HG03575 (cell line): ENCODE measurements around the gene KRTAP3-1.
"Not testable (repeated sequence)": the region's sequence is repeated elsewhere in the genome, so short reads cannot be mapped to it uniquely, and the experiment has no call there.

ENCODE experiments used
- ATAC-seq: cut with Tn5 transposase; IDR thresholded peaks from one replicate; pipeline ENCODE4 v1.9.1; 2021; ENCODE audit not compliant: unreplicated experiment, insufficient number of reproducible peaks, low FRiP score; ENCODE audit errors: extremely low read depth

The KRTAP3-1 gene

DNA sequence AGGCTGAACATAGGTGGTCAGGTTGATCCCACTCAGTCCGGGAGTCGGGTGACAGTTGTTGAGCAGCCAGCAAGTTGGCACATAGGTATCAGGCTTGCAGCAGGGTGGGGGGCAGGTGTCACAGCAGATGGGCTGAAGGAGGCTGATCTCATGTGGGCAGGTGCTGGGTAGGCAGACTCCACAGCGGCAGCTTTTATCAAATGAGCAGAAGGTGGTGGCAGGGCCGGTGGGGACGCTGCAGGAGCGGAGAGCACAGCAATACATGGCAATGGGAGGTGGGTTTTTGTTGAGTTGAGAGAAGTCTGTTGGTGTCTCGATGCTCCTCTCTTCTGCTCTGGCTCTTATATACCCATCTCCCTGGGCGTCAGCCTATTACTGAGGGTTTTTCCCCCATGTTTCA is at the start of gene KRTAP3-1:
KRTAP3-1 (minus strand) TSS at position 318 of the 400 bp plus-strand sequence; CDS start at position 264, 54 bp downstream.
- ATAC-seq: no peak

DNA sequence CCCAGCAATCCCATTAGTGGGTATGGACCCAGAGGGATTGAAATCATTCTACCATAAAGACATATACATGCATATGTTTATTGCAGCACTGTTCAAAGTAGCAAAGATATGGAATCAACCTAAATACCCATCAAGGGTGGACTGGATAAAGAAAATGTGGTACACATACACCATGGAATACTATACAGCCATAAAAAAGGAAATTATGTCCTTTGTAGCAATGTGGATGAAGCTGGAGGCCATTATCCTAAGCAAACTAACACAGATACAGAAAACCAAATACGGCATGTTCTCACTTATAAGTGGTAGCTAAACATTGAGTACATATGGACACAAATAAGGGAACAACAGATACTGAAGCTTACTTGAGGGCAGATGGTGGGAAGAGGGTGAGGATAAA is 48.6 kb upstream of the KRTAP3-1 start:
- no peak for ATAC-seq

DNA sequence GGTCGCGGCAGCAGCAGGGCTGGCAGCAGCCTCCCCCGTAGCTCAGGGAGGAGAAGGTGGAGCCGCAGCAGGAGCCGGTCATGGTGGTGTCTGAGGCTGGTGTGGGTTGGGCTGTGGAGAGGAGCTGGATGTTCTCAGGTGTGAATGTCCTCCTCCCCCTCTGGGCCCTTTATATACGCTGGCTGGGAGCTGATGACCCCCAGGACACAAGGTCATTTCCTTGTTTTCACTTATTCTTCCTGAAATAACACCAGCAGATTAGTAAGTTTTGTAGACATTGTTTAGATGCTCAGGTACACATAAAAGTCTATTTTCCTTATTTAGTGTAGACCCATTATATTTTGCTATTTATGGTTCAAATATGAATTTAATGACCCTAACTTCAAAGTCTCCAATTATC is 46.2 kb upstream of the KRTAP3-1 start, which contains the start of gene KRTAP2-2:
KRTAP2-2 (minus strand) TSS at position 101 of the 400 bp plus-strand sequence; CDS start at position 82, 19 bp downstream.
- not testable (repeated sequence) for ATAC-seq

DNA sequence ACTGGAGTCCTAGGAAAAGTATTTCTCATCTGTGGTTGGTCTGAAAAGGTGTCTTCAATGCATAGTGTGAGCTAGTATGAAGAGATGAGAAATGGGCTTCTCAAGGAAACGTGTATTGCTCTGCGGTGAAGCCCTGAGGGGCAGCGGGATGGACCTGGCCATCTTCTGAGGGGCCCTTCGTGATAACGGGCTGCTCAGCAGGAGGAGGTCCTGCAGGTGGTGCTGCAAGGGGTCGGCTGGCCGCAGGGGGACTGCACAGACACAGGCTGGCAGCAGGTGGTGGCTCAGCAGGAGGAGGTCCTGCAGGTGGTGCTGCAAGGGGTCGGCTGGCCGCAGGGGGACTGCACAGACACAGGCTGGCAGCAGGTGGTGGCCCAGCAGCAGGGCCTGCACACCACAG is 45.6 kb upstream of the KRTAP3-1 start:
- ATAC-seq: not testable (repeated sequence)

DNA sequence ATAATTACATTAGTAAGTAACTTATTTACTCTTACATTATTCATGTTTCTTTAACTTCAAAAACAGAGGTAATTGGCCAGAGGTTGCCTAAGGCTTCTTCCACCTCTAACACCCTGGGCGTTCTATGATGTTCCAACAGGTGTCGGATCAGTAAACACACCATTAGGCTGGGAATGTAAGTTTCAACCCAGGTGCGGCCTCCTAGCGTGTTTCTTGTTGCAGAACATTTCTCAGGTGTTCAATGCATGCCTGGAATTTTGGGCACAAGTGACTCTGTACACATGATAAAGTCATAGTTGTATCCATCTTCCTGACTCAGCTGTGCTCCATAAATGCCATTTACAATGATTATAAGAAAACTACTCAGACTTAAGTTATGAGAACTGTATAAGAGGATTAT is 45.1 kb upstream of the KRTAP3-1 start:
- no peak for ATAC-seq

DNA sequence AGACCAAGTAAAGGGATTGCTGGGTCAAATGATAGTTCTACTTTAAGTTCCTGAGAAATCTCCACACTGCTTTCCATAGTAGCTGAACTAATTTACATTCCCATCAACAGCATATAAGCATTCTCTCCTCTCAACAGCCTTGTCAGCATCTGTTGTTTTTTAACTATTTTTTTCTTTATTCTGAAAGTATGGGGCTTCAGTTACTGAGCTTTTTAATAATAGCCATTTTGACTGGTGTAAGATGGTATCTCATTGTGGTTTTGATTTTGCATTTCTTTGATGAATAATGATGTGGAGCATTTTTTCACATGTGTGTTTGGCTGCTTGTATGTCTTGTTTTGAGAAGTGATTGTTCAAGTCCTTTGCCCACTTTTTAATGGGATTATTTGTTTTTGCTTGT is 43.6 kb upstream of the KRTAP3-1 start:
- no peak for ATAC-seq

DNA sequence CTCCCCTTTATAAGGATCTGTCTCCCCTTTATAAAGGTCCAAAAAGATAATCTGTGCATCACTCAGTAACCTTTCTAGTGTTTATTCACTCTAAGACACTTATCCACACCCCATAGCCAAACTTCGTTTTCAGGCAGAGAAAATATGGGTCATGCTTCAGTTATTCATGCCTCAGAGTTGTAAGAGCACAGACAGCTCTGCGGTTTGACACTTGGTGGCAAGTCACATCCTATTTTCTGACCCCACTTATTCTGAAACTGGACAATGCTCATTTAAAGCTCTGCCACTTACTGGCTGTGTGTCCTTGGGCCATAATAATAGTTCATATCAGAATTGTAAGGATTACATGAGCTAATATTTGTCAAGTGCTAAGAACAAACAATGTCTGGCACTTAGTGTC is 40.2 kb upstream of the KRTAP3-1 start:
- no peak for ATAC-seq

DNA sequence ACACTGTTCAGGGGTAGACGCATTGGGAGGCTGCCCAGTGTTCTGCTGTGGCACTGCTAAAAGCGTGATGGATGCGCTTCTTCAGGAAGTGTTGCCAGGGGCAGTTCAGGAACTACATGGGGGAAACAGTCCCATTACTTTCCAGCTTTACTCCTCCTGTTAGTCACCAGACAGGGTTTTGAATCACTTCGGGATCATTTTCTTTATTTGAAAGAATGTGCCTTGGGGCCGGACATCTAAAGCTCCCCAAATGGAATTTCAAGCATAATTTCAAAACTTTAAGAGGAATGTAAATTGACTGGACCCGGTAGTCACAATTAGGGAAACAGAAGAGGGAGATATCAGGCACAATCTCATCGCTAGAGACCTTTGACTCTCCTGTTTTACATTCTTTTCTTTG is 39.5 kb upstream of the KRTAP3-1 start:
- no peak for ATAC-seq

DNA sequence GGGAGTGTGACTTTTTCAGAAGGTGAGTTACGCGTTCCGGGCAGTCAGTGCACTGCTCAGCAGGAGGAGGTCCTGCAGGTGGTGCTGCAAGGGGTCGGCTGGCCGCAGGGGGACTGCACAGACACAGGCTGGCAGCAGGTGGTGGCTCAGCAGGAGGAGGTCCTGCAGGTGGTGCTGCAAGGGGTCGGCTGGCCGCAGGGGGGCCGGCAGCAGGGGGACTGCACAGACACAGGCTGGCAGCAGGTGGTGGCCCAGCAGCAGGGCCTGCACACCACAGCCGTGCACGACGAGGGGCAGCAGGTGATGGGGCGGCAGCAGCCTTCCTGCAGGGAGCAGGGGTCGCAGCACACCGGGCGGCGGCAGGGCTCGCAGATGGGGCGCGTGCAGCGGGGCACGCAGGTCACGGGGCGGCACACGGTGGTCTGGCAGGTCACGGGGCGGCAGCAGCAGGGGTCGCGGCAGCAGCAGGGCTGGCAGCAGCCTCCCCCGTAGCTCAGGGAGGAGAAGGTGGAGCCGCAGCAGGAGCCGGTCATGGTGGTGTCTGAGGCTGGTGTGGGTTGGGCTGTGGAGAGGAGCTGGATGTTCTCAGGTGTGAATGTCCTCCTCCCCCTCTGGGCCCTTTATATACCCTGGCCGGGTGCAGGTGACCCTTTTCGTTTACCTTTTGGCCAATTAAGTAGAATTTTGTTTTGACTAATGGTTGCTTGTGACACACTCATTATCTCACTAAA is 38.0 kb upstream of the KRTAP3-1 start, which contains the start of gene KRTAP2-1:
KRTAP2-1 (minus strand) TSS at position 582 of the 731 bp plus-strand sequence; CDS start at position 533, 49 bp downstream.
- not testable (repeated sequence) for ATAC-seq

DNA sequence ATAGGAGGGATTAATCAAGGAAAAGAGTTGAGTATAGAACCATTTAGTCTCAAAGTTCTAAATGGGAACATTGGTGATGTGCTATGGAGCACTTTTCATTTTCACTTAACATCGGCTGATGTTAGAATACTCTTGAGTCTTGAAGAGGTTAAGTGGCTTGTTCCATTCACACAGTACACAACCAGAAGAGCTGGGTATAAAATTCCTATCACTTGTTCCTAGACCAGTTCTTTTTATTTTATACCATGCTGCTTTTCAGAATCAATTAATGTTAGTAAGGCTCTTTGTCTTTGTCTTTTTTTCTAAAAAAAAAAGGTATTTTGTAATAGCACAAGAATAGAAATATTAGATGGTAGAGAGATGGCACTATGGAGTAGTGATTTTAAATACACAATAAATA is 34.0 kb upstream of the KRTAP3-1 start:
- ATAC-seq: no peak

DNA sequence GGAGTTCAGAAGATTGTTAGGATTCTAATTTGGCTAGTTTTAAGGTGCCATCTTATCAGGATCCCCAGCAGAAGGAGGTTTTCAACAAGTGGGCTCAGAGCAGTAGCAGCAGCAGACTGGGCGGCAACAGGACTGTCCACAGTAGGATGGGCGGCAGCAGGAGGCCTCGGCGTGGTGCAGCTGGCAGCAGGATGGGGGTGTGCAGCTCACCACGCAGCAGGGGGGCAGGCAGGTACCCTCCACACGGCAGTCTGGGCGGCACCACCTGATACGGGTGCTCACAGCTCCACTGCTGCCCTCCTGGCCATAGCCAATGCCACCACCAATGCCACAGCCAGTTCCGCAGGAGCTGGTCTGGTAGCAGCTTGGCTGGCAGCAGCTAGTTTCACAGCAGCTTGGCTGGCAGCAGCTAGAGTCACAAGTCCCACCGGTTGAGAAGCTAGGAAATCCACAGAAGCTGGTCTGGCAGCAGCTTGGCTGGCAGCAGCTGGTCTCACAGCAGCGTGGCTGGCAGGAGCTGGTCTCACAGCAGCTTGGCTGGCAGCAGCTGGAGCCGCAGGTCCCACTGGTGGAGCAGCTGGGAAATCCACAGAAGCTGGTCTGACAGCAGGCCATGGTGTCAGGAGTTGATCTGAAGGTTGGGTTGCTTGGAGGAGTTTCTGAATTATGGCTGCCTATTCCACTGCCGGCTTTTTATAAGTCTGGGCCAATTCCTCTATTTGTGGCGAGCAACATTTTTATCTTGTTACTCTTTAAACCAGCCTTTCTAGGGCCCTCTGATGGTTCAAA is 32.0 kb upstream of the KRTAP3-1 start, which contains the start of gene KRTAP1-1:
KRTAP1-1 (minus strand) TSS at position 668 of the 789 bp plus-strand sequence; CDS start at position 615, 53 bp downstream.
- not testable (repeated sequence) for ATAC-seq

DNA sequence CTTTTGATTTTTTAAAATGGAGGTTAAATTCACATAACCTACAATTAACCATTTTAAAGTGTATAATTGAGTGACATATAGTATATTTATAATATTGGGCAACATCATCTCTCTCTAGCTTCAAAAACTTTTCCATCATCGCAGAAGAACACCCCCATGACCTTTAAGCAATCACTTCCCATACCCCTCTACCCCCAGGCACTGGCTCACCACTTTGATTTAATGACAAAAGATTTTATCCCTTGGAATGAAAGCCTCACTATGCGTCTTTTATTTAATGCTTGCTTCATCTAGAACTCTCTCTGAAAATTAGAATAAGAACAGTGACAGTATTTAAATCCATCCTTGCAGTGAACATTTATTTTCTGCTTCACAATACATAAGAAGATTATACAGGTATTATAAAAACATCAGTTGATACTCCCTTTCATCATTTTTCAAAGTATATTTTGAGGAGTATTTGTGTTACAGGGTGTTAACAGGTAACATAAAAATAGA is 29.0 kb upstream of the KRTAP3-1 start:
- no peak for ATAC-seq

DNA sequence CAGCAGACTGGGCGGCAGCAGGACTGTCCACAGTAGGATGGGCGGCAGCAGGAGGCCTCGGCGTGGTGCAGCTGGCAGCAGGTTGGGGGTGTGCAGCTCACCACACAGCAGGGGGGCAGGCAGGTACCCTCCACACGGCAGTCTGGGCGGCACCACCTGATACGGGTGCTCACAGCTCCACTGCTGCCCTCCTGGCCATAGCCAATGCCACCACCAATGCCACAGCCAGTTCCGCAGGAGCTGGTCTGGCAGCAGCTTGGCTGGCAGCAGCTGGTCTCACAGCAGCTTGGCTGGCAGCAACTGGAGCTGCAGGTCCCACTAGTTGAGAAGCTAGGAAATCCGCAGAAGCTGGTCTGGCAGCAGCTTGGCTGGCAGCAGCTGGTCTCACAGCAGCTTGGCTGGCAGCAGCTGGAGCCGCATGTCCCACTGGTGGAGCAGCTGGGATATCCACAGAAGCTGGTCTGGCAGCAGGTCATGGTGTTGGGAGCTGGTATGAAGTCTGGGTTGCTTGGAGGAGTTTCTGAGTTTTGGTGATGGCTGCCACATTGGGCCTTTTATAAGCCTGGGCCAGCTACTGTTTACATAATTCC is 25.5 kb upstream of the KRTAP3-1 start, which contains the start of gene KRTAP1-3:
KRTAP1-3 (minus strand) TSS at position 529 of the 590 bp plus-strand sequence; CDS start at position 476, 53 bp downstream.
- not testable (repeated sequence) for ATAC-seq

DNA sequence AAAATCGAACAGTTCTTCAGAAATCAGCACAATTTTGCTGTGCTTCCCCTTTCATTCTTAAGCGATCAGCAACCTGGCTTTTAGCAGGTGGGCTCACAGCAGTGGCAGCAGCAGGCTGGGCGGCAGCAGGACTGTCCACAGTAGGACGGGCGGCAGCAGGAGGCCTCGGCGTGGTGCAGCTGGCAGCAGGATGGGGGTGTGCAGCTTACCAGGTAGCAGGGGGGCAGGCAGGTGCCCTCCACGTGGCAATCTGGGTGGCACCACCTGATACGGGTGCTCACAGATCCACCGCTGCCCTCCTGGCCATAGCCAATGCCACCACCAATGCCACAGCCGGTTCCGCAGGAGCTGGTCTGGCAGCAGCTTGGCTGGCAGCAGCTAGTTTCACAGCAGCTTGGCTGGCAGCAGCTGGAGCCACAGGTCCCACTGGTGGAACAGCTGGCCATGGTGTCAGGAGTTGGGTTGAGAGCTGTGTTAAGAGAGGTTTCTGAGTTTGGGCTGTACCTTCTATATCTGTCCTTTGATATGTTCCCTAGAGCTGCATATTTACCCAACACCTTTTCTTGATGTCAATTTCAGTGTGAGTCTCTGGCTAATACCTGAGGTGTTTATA is 20.8 kb upstream of the KRTAP3-1 start, which contains the start of gene KRTAP1-4:
KRTAP1-4 (minus strand) TSS at position 563 of the 613 bp plus-strand sequence; CDS start at position 446, 117 bp downstream.
- no peak for ATAC-seq

DNA sequence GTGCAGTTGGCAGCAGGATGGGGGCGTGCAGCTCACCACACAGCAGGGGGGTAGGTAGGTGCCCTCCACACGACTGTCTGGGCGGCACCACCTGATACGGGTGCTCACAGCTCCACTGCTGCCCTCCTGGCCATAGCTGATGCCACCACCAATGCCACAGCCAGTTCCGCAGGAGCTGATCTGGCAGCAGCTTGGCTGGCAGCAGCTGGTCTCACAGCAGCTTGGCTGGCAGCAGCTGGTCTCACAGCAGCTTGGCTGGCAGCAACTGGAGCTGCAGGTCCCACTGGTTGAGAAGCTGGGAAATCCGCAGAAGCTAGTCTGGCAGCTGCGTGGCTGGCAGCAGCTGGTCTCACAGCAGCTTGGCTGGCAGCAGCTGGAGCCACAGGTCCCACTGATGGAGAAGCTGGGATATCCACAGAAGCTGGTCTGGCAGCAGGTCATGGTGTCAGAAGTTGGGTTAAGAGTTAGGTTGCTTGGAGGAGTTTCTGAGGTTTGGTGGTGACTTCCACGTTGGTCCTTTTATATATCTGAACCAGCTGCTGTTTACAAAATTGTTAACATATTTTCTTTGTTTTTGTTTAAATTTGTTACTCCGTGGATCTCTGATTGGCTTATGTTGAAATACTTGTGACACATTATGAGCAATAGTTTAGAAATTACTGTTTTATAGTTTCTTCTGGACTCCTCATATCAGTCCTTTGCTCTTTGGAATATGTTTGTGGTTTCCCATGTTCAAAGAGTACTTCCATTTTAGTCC is 18.0 kb upstream of the KRTAP3-1 start, which contains the start of gene KRTAP1-5:
KRTAP1-5 (minus strand) TSS at position 494 of the 757 bp plus-strand sequence; CDS start at position 441, 53 bp downstream.
- ATAC-seq: no peak

DNA sequence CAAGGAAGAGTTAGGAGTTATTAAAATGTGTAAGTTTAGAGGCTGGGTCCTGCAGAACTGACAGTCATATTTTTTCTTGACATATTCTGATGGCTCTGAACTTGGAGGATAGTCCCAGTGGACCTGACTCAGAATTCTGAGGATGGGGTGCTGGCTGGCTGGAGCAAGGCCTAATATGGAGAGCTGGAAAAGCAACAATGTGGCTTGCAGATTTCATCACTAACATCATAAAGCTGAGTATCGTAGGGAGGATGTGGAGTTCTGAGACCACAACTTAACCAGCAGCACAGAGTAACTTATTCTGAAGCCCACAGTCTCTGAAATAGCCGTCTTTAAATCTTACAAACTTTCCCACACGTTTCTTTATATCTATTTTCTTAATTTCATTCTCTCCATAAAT is 15.8 kb upstream of the KRTAP3-1 start:
- no peak for ATAC-seq

DNA sequence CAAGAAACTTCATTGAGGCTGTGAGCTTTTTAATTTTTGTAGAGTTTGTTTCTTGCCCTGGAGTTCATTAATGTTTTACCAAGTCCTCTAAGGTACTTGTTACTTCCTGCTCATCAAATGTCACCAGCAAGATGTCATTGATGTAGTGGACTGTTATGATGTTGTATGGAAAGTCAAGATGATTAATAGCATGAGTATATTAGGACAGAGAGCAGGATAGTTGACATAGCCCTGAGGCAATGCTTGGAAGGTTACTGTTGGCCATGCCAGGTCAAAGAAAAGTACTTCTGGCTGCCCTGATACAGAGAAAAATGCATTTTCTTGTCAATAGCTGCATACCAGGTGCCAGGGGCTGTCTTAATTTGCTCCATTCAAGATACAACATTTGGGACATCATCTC is 11.4 kb upstream of the KRTAP3-1 start:
- no peak for ATAC-seq

DNA sequence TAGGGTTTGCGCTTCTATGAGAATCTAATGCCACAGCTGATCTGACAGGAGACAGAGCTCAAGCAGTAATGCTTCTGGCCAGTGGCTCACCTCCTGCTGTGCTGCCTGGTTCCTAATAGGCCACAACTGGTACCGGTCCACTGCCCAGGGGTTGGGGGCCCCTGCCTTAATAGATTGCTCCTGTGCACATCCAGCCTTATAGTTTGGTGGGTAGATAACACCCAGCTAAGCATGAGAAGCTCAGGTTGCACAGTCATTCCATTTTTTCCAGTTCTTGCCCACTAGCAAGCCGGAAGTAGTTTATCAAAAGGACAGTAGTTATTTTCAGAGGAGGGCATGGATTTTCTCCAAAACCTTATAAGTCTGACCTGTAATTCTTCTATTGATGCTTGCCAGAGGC is 10.5 kb upstream of the KRTAP3-1 start:
- ATAC-seq: no peak
